Raji (cell line): ENCODE measurements around the gene MON1A.

Experiments used
- POLR2A ChIP-seq: IDR thresholded peaks from 2 replicates; pipeline ENCODE4 v1.6.1; 2011; ENCODE audit warnings: low read depth, low read length, control low read depth; ENCODE audit not compliant: insufficient read depth

Gene MON1A

GRCh38 chr3:49927798-49928197 is 1.8 kb downstream of the MON1A start:
- TF ChIP-seq POLR2A: no peak

GRCh38 chr3:49926117-49926728 is 3.4 kb downstream of the MON1A start:
- TF ChIP-seq POLR2A: no peak

- no peak for TF ChIP-seq POLR2A
Measured at GRCh38 chr3:49925485-49925884, 4.1 kb downstream of the MON1A start.

GRCh38 chr3:49924683-49925082 is 4.9 kb downstream of the MON1A start:
- no peak for TF ChIP-seq POLR2A

GRCh38 chr3:49916686-49917085 is 12.9 kb downstream of the MON1A start:
- no peak for TF ChIP-seq POLR2A

- TF ChIP-seq POLR2A: no peak
Measured at GRCh38 chr3:49914906-49915305, 14.7 kb downstream of the MON1A start.

- TF ChIP-seq POLR2A: no peak
Measured at GRCh38 chr3:49912881-49913281, 16.7 kb downstream of the MON1A start.

- no peak for TF ChIP-seq POLR2A
Measured at GRCh38 chr3:49911611-49912010, 18.0 kb downstream of the MON1A start.

- TF ChIP-seq POLR2A: no peak
Measured at GRCh38 chr3:49911124-49911420, 18.5 kb downstream of the MON1A start.

- TF ChIP-seq POLR2A: no peak
Measured at GRCh38 chr3:49910409-49911123, 19.0 kb downstream of the MON1A start.

GRCh38 chr3:49908373-49909199 is 21.0 kb downstream of the MON1A start:
- TF ChIP-seq POLR2A: no peak

- TF ChIP-seq POLR2A: no peak
Measured at GRCh38 chr3:49906073-49906743, 23.4 kb downstream of the MON1A start.

- no peak for TF ChIP-seq POLR2A
Measured at GRCh38 chr3:49903451-49904424, 25.9 kb downstream of the MON1A start, which contains the start of gene MST1R. MST1R (minus strand) TSS chr3:49903873; CDS start chr3:49903609, 264 bp downstream.
